ENCODE data around the gene WWP2.
A peak's percentile ranks its signal among the peaks of the same experiment; 100 is the strongest.
"Not testable (repeated sequence)": the region's sequence is repeated elsewhere in the genome, so short reads cannot be mapped to it uniquely, and the experiment has no call there.

WWP2 gene

DNA sequence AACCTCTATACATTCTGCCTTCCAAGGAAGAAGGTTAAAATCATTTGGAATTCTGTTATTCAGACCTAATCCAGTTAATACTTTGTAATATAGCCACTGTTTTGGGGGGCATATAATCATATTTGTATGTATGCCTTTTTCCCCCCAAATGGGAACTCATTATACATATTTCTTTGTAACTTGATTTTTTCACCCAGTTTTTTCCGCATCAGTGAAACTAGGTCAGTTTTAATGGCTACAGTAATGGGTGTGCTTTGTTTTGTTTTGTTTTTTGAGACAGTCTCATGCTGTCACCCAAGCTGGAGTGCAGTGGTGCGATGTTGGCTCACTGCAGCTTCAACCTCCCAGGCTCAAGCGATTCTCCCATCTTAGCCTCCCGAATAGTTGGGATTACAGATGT, 54.9 kb downstream of the WWP2 start:
- no peak overlapping the region for H3K27ac ChIP-seq
- H3K9ac ChIP-seq, result no peak overlapping the region
- no peaks in the 10 kb centered on the region for H4K20me1 ChIP-seq
- TF ChIP-seq Cebpa-rat (IDR thresholded peaks at IDR 0.05), result no peak
- H3K27me3 ChIP-seq, result no peaks in the 10 kb centered on the region
- H3K36me3 ChIP-seq, result peaks cover 58% of the 10 kb centered on the region
- H3K4me1 ChIP-seq, result peaks cover 9% of the 10 kb centered on the region
- H3K9me3 ChIP-seq, result peaks cover 10% of the 10 kb centered on the region
- no peak overlapping the region for H3K4me3 ChIP-seq
- H3K4me2 ChIP-seq, result no peak overlapping the region

DNA sequence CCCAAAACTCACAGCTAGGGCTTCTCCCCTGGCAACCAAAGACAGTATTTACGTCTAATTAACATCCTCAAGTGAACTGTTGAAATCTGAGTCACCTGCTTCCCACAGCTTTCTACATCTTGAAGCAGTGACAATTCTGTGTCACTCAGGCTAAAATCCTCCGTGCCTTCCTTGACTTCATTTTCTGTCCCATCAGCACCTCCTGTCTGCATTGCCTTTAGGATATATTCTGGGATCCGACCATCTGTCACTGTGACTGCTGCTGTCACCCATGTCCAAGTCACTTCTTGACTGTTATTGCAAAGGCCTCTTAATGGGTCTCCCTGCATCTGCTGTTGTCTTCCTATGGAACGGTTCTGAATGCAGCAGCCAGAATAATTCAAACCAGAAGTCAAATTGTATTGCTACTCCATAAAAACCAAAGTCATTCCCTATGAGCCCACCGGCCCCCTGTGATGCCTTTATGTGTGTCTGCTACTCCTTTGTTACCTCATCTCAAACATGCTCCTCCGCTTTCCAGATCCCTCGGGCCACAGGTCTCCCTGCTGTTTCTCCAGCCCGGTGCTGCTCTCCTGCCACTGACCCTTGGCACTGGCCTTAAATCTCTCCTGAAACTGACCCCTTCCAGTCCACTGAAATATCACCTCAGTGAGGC, 56.9 kb downstream of the WWP2 start:
- no peak overlapping the region for H3K4me3 ChIP-seq
- no peak for TF ChIP-seq Cebpa-rat (IDR thresholded peaks at IDR 0.05)
- peaks cover 26% of the 10 kb centered on the region for H3K4me1 ChIP-seq
- H3K27ac ChIP-seq, result no peak overlapping the region
- H3K9ac ChIP-seq, result no peak overlapping the region
- no peak overlapping the region for H3K4me2 ChIP-seq
- H3K9me3 ChIP-seq, result peaks cover 10% of the 10 kb centered on the region
- no peaks in the 10 kb centered on the region for H3K27me3 ChIP-seq
- no peaks in the 10 kb centered on the region for H4K20me1 ChIP-seq
- peaks cover 38% of the 10 kb centered on the region for H3K36me3 ChIP-seq

DNA sequence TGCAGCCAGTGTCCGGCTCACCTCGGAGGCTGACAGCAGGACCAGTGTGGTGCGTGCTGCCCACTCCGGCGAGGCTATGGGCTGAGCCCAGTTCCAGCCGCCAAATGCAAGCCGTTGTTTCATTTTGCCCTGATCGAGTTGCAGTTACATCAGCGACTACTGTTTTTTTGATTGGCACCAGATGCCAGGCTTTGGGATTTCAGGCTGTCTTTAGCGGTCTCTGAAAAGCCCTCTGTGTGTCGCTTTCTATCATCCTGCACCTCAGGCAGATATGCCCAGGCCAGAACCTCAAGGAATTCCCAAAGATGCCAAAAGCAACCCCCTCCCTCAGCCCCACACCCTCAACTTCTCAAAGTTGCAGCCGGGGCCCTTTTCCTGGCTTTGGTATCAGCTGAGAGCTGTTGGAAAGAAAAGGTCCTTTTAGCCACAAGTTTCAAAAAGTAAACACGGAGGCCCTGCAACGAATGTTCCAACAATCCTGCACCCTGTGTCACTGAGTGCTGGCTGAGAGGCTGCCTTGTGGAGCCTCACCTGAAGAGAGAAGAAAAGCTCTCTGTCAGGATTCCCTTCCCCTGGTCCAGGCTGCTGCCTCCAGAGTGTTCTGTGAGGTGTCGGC, 58.9 kb downstream of the WWP2 start:
- TF ChIP-seq Cebpa-rat (IDR thresholded peaks at IDR 0.05), result no peak
- H3K4me2 ChIP-seq, result no peak overlapping the region
- H3K27ac ChIP-seq, result peak overlapping the region; percentile 31; the same call in 1 of the 2 replicates

DNA sequence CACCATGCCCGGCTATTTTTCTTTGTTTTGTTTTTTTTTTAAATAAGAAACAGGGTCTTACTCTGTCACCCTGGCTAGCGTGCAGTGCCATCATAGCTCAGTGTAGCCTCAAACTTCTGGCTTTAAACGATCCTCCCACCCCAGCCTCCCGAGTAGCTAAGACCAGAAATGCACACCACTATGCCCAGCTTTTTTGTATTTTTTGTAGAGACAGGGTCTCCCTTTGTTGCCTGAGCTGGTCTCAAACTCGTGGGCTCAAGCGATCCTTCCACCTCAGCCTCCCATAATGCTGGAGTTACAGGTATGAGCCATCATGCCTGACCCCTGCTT, 59.7 kb downstream of the WWP2 start:
- Histone ChIP-seq H3K4me2 (no peak overlapping the region), H3K4me1 (peaks cover 45% of the 10 kb centered on the region), H4K20me1 (no peaks in the 10 kb centered on the region), H3K9ac (no peak overlapping the region), H3K27me3 (no peaks in the 10 kb centered on the region), H3K4me3 (no peak overlapping the region), H3K9me3 (peaks cover 10% of the 10 kb centered on the region), H3K27ac (no peak overlapping the region), H3K36me3 (peaks cover 32% of the 10 kb centered on the region)
- TF ChIP-seq Cebpa-rat (IDR thresholded peaks at IDR 0.05), result no peak

More for the DNA sequence above, 58.9 kb downstream of the WWP2 start:
- Histone ChIP-seq H4K20me1 (no peaks in the 10 kb centered on the region), H3K27me3 (no peaks in the 10 kb centered on the region), H3K36me3 (peaks cover 32% of the 10 kb centered on the region), H3K9me3 (peaks cover 10% of the 10 kb centered on the region), H3K4me3 (no peak overlapping the region), H3K4me1 (peaks cover 42% of the 10 kb centered on the region), H3K9ac (no peak overlapping the region)

DNA sequence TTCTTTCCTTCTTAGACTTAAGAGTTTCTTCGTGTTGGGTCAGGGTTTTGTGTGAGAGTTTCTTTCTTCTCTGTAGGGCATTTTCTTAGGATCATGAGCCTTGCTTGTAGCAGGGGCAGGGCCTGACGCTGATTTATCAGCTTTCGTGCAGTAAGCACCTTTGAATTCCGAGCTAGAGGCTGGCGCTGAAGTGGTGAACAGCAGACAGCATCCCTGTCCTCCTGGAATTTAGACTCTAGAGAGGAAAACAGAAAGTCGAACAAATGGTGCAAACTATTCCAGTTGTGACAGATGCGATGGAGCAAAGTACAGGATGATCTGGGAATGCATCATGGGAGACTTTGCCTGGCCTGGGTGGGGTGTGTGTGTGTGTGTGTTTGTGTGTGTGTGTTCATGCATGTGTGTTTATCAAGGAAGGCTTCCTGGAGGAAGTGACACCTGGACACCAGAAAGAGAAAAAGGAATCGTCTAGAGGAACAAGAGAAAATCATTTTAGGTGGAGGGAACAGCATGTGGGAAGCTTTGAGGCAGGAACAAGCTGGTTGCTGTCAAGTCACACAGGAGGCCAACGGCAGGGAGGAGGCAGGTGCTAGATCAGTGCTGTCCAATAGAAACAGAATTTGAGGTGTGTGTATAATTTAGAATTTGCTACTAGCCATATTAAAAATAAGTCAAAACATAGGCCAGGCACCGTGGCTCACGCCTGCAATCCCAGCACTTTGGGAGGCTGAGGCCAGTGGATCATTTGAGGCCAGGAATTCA, 60.2 kb downstream of the WWP2 start:
- peak overlapping the region; percentile 90 for H3K4me2 ChIP-seq
- H3K36me3 ChIP-seq, result peaks cover 30% of the 10 kb centered on the region
- peaks cover 9% of the 10 kb centered on the region for H3K9me3 ChIP-seq
- H3K9ac ChIP-seq, result no peak overlapping the region
- H4K20me1 ChIP-seq, result no peaks in the 10 kb centered on the region
- TF ChIP-seq Cebpa-rat (IDR thresholded peaks at IDR 0.05), result no peak
- H3K27me3 ChIP-seq, result no peaks in the 10 kb centered on the region
- H3K4me1 ChIP-seq, result peaks cover 40% of the 10 kb centered on the region
- H3K27ac ChIP-seq, result peak overlapping the region; percentile 74; the same call in 1 of the 2 replicates
- no peak overlapping the region for H3K4me3 ChIP-seq

DNA sequence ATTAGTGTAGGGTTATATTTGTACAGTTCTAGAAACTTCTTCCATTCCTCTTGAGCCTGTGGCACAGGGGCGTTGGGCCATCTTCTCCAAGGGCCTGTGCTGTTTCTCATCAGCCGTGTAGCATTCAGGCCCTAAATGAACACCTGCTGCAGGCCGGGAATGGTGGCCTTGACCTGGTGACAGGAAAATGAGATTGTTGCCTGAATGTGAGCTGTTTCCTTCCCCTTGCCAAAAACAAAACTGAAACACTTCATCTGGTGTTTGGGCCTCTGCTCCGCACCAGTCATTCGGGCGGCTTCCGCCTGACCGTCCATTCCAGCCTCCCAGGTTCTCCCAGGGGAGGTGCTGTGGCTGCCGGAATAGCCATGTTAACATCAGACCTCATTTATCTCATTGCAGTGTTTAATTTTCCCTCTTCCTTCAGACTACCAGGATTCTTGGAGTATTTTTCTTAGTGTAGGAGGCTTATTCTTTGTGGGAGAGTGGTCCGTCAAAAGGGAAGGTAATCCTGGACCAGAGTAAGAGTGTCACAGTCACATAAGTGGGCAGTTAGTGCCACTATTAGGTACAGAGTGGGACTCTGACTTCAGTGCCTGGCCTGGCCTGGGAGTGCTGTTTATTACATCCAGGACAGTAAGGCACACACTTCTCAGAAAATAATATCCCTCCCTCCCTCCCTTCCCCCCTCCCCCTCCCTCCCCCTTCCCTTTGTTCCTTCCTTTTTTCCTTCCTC, 61.9 kb downstream of the WWP2 start:
- H4K20me1 ChIP-seq, result no peaks in the 10 kb centered on the region
- no peak for TF ChIP-seq Cebpa-rat (IDR thresholded peaks at IDR 0.05)
- no peaks in the 10 kb centered on the region for H3K27me3 ChIP-seq
- H3K9me3 ChIP-seq, result no peaks in the 10 kb centered on the region
- peak overlapping the region; percentile 55 for H3K9ac ChIP-seq
- H3K36me3 ChIP-seq, result peaks cover 27% of the 10 kb centered on the region
- H3K4me3 ChIP-seq, result peak overlapping the region; percentile 49; the same call in 1 of the 2 replicates
- peaks cover 40% of the 10 kb centered on the region for H3K4me1 ChIP-seq
- peak overlapping the region; percentile 90 for H3K4me2 ChIP-seq
- peak overlapping the region; percentile 74 for H3K27ac ChIP-seq

DNA sequence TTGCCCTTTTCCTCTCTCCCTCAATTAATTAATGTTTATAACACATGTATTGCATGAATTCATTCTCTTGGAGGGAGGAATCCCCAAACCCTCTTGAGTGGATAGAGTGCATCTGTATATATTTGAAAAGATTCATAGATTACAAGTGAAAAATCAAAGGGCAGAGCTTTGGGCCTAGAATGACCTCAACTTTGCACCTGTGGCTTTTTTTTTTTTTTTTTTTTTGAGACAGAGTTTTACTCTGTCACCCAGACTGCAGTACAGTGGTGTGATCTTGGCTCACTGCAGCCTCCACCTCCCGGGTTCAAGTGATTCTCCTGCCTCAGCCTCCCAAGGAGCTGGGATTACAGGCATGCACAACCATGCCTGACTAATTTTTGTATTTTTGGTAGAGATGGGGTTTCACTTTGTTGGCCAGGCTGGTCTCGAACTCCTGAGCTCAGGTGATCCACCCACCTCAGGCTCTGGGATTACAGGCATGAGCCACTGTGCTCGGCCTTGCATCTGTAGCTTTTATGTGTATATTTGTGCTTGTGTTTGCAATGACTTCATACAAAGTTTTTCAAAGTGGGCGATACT, 62.5 kb downstream of the WWP2 start:
- not testable (repeated sequence) for H3K27ac ChIP-seq, H3K4me3 ChIP-seq, H3K9ac ChIP-seq, H3K9me3 ChIP-seq, H3K27me3 ChIP-seq, H4K20me1 ChIP-seq
- Histone ChIP-seq H3K4me1 (peaks cover 40% of the 10 kb centered on the region), H3K36me3 (peaks cover 26% of the 10 kb centered on the region; the same call in 1 of the 2 replicates), H3K4me2 (peak overlapping the region; percentile 37; the same call in 1 of the 2 replicates)

DNA sequence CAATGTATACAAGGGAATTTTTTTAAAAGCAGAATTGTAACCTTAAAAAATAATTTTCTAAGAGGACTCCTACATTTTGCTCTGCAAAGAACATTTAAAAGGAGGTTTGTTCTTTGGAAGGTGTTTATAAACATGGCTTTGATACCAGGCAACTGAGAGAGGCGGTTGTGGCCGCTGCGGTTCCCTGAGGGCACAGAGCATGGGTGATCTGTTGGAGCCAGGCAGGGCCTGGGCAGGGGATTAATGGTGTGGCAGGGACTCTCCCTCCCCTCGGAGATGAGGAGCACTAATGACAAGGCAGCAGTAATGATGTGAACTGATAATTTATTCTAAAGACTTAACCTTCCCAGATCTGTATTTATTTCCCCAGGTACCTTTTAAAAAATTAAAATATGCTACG, 65.4 kb downstream of the WWP2 start:
- H3K36me3 ChIP-seq, result peaks cover 19% of the 10 kb centered on the region; the same call in 1 of the 2 replicates
- no peaks in the 10 kb centered on the region for H3K27me3 ChIP-seq
- H3K4me3 ChIP-seq, result no peak overlapping the region
- TF ChIP-seq Cebpa-rat (IDR thresholded peaks at IDR 0.05), result no peak
- no peak overlapping the region for H3K27ac ChIP-seq
- no peak overlapping the region for H3K9ac ChIP-seq
- peaks cover 35% of the 10 kb centered on the region for H3K4me1 ChIP-seq
- no peaks in the 10 kb centered on the region for H4K20me1 ChIP-seq
- H3K9me3 ChIP-seq, result no peaks in the 10 kb centered on the region
- no peak overlapping the region for H3K4me2 ChIP-seq

DNA sequence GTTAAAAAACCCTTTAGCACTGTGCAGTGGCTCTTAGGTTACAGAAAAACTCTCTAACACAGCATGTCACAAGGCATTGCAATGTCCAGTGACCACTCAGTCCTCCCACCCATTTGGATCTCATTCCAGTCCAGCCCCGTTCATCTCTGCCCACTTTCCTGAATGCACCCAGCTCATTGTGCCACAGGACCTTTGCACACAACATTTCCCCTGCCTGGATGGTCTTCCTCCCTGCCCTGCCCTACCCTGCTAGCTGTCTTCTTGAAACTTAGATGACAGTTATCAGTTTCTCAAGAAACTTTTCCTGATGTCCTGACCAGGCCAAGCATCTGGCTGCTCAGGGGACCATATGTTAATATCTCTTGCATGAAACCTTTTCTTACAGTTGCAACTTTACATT, 67.2 kb downstream of the WWP2 start:
- H4K20me1 ChIP-seq, result no peaks in the 10 kb centered on the region
- no peaks in the 10 kb centered on the region for H3K9me3 ChIP-seq
- no peak overlapping the region for H3K9ac ChIP-seq
- TF ChIP-seq Cebpa-rat (IDR thresholded peaks at IDR 0.05), result no peak
- H3K4me1 ChIP-seq, result peaks cover 24% of the 10 kb centered on the region
- H3K27me3 ChIP-seq, result no peaks in the 10 kb centered on the region
- no peak overlapping the region for H3K4me2 ChIP-seq
- no peak overlapping the region for H3K27ac ChIP-seq
- H3K36me3 ChIP-seq, result peaks cover 27% of the 10 kb centered on the region; the same call in 1 of the 2 replicates
- H3K4me3 ChIP-seq, result no peak overlapping the region

Data from BLaER1 (cell line).